GM18858 (cell line): Measurements from ENCODE around the gene LCE3B.

Source experiments
- ATAC-seq: cut with Tn5 transposase; IDR thresholded peaks from one replicate; pipeline ENCODE4 v1.9.1; 2021; ENCODE audit not compliant: unreplicated experiment

Gene LCE3B

DNA sequence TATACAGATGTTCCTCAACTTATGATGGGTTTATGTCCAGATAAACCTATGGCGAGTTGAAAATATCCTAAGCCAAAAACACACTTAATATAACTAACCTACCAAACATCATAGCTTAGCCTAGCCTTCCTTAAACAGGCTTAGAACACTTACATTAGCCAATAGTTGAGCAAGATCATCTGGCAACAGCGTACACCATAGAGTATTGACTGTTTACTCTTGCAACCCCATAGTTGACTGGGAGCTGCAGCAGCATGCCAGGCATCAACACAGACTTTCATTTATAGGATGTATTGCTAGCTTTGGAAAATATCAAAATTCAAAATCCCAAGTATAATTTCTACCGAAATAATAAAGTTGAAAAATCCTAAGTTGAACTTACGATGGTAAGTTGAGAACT, 44.1 kb downstream of the LCE3B start:
- ATAC-seq: no peak

DNA sequence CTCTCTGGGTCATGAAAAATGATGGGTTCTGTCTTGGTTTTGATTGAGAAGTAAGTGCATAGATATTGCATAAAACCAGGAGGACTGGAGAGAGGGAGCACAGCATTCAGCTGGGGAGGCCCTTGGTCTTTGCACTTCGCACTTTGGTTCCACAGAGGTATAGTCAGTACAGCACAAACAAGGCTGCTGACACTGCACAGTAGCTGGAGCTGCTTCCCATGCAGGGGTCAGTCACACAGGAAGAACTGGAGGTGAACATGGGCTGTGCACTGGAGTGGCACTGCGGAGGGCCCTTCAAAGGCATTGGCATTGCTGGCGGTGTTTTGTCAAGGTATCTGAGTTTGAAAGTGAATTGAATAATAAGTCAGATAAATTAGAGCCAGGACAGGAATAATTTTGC, 45.0 kb downstream of the LCE3B start:
- no peak for ATAC-seq

DNA sequence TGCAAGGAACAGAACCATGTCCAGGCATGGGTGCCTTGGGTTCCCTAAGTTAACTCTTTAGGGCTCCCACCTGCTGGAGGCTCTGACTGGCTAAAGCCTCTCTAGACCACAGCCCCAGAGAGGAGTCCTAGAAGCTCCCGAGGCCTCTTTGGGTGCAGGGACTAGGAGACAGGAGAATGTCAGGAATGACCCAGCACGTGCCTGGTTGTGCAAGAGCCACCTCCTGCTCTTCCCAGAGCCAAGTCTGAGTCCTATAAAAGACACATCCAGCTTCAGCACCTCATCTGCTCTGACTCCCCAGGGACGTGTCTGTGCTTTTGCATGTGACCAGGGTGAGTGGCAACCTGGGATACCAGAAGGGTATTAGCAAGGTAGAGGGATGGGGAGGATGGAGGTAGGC, 49.5 kb downstream of the LCE3B start, which contains the start of gene LCE2D:
TSS of gene LCE2D (plus strand) at position 283 of the 400 bp plus-strand sequence. CDS start 726 bp downstream, outside the sequence.
- ATAC-seq: no peak
